IPS-NIHi7 (cell line): ENCODE data around the gene TAX1BP3.

Source experiments
- DNase-seq: peaks from one replicate; pipeline ENCODE4 v3.0.0; 2012; ENCODE audit warnings: mixed read lengths; ENCODE audit errors: extremely low spot score

Gene TAX1BP3

GRCh38 chr17:3626831-3627768, 41.3 kb downstream of the TAX1BP3 start:
- no peak for DNase-seq

DNA sequence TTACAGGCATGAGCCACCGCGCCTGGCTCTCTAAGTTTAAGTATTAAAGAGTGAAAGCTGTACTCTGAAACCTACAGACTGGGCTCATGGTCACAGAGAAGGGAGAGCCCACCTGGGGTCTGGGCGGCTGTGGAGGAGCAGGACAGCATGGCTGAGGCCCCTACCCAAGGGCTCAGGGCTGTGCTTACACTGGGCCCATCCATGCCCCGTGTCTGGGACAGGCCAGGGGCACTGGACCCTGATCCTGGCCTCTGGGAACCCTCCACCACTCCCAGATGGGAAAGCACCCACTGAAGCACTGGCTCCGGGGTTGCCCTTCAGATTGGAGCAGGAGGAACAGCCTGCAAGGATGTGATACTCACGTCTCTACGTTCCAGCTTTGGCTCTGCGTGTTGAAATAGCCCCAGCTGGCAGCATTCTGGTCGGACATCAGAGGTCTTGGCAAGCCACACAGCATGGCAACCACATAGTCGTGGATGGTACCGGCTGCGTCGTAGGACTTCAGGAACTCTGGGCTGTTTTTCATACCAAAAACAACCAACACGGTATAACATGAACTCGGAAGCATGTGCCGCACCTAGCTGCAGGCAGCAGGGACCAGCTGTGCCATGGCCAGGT, 45.3 kb downstream of the TAX1BP3 start:
- DNase-seq, result no peak

DNA sequence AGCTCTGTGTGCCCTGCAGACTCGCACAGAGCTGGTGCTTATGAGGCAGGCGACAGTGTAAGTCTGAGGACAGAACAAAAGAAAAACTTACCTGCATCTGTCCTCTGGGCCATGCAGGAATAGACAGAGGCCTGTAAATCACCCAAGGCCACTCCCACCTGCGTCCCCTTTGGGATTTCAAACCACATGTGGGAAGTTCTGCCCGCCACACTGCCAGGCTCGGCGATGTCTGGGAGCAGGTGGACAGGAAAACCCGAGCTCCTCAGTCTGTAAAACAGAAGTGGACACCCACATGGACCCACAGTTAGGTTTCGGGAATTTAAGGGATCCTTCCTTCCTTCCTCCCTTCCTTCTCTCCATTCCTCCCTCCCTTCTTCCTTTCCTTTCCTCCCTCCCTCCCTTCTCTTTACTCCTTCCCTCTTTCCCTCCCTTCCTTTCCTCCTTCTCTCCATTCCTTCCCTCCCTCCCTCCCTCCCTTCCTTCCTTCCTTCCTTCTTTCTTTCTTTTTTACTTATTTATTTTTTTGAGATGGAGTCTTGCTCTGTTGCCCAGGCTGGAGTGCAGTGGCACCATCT, 47.1 kb downstream of the TAX1BP3 start:
- DNase-seq, result no peak

GRCh38 chr17:3615160-3615870, 53.1 kb downstream of the TAX1BP3 start:
- no peak for DNase-seq

DNA sequence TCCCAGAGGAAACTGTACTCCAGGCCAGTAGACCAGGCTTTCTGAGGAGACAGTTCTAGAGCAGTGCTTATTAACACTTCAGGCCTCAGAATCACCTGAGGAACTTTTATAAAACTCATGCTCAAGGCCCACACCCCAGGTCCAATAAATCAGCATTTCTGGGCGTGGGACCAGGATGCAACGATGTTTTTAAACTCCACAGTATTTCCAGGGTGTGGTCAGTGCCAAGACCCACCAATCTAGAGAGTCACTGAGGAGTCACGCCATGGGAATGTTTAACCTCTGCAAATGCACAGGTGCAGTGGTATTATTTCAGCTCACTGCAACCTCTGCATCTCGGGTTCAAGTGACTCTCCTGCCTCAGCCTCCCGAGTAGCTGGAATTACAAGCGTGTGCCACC, 55.3 kb downstream of the TAX1BP3 start:
- DNase-seq, result no peak
